ENCODE measurements around the gene ADAMTS16.

The ADAMTS16 gene

GRCh38 chr5:5141625-5142525 lies 1.7 kb downstream of the ADAMTS16 start:
- peak; percentile 47 for DNase-seq

GRCh38 chr5:5144441-5144840 lies 4.3 kb downstream of the ADAMTS16 start:
- no peak for DNase-seq

- no peak for DNase-seq
Observed at GRCh38 chr5:5145651-5146529, 5.8 kb downstream of the ADAMTS16 start.

GRCh38 chr5:5146530-5147160 lies 6.5 kb downstream of the ADAMTS16 start:
- DNase-seq = no peak

GRCh38 chr5:5149154-5149553 lies 9.0 kb downstream of the ADAMTS16 start:
- DNase-seq = no peak

- DNase-seq = no peak
Observed at GRCh38 chr5:5150667-5151066, 10.5 kb downstream of the ADAMTS16 start.

- DNase-seq = no peak
Observed at GRCh38 chr5:5154733-5155132, 14.6 kb downstream of the ADAMTS16 start.

GRCh38 chr5:5155617-5156016 lies 15.5 kb downstream of the ADAMTS16 start:
- no peak for DNase-seq

- no peak for DNase-seq
Observed at GRCh38 chr5:5156471-5157082, 16.4 kb downstream of the ADAMTS16 start.

- DNase-seq = no peak
Observed at GRCh38 chr5:5158472-5158895, 18.4 kb downstream of the ADAMTS16 start.

- no peak for DNase-seq
Observed at GRCh38 chr5:5159282-5160103, 19.4 kb downstream of the ADAMTS16 start.

- DNase-seq = no peak
Observed at GRCh38 chr5:5164163-5164562, 24.0 kb downstream of the ADAMTS16 start.

GRCh38 chr5:5165541-5166002 lies 25.4 kb downstream of the ADAMTS16 start:
- DNase-seq = no peak

- no peak for DNase-seq
Observed at GRCh38 chr5:5169466-5169865, 29.3 kb downstream of the ADAMTS16 start.

- DNase-seq = no peak
Observed at GRCh38 chr5:5178136-5178535, 38.0 kb downstream of the ADAMTS16 start.

- no peak for DNase-seq
Observed at GRCh38 chr5:5178580-5178979, 38.5 kb downstream of the ADAMTS16 start.

- no peak for DNase-seq
Observed at GRCh38 chr5:5179079-5179478, 38.9 kb downstream of the ADAMTS16 start.

GRCh38 chr5:5179597-5179996 lies 39.5 kb downstream of the ADAMTS16 start:
- no peak for DNase-seq

GRCh38 chr5:5181650-5182324 lies 41.7 kb downstream of the ADAMTS16 start:
- DNase-seq = no peak

GRCh38 chr5:5182508-5183188 lies 42.5 kb downstream of the ADAMTS16 start:
- no peak for DNase-seq

Measured in NCI-H1092 (cell line).